NCI-H345 treated with DMSO at 0.1 percent for 48 hours (cell line): ENCODE measurements around the gene SEPTIN5.

Experiments used
- DNase-seq: peaks from one replicate; lab custom pipeline; 2025; ENCODE audit not compliant: unreplicated experiment; lab: John Stamatoyannopoulos, UW

The SEPTIN5 gene

DNA sequence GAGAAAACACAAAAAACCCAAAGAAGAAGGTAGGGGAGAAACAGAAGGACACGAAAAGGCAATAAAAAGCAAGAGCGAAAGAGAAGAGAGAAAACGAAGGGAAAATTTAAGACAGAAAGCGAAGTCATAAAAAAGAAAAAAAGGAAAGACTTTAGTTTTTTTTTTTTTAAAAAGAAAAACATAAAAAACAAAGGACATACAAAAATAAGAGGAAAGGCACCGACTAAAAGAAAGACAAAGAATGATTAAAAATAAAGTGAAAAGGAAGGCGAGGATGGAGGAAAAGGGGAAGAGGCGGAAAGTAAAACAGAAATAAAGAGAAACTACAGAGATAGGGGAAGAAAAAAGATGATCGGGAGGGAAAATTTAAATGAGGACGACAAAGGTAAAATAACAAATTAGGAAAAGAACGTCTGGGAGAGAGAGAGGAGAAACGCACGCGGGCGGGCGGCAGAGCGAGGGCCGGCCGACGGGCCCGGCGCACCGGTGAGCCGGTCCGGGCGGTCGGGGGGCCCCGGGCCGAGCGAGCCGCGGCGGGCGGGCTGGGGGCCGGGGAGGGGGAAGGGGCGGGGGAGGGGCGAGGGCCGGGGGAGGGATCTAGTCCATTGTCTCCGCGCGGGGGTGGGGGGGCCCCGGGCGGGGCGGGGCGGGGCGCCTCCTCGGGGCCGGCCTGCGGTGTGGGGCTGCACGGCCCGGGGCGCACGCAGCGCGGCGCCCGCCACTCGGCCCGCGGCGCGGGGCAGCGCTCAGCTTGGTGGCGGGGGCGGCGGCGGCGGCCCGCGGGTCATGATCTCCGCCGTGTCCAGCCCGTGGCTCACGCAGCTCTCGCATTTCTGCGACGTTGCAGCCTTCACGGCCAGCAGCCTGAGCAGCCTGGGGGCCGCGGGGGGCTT, 46.0 kb downstream of the SEPTIN5 start, which contains the start of gene TBX1:
Gene TBX1, plus strand, starts transcription at position 721 of the 893 bp plus-strand sequence. Its CDS starts 66 bp downstream, at position 787.
- DNase-seq: no peak

DNA sequence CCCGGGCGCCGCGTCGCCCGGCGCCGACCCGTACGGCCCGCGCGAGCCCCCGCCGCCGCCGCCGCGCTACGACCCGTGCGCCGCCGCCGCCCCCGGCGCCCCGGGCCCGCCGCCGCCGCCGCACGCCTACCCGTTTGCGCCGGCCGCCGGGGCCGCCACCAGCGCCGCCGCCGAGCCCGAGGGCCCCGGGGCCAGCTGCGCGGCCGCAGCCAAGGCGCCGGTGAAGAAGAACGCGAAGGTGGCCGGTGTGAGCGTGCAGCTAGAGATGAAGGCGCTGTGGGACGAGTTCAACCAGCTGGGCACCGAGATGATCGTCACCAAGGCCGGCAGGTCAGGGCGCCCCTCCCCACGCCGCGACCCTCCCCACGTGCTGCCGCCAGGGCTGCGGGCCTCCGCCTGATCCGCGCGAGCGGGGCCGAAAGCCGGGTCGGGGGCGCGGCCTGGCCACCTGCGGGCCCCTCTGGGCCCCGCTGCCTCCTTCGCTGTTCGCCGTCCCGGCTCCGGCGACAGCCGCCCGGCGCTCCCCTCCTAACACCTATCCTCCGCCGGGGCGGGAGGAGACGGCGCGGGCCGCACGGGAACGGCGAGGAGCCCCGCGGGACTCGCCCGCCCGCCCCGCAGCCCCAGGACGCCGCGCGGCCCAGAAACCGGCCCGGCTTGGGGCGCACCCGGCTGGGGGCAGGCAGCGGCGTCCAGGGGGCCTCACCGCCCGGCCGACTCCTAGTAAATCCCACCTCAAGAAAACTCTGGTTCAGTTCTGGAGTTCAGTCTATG, 46.8 kb downstream of the SEPTIN5 start:
- no peak for DNase-seq

DNA sequence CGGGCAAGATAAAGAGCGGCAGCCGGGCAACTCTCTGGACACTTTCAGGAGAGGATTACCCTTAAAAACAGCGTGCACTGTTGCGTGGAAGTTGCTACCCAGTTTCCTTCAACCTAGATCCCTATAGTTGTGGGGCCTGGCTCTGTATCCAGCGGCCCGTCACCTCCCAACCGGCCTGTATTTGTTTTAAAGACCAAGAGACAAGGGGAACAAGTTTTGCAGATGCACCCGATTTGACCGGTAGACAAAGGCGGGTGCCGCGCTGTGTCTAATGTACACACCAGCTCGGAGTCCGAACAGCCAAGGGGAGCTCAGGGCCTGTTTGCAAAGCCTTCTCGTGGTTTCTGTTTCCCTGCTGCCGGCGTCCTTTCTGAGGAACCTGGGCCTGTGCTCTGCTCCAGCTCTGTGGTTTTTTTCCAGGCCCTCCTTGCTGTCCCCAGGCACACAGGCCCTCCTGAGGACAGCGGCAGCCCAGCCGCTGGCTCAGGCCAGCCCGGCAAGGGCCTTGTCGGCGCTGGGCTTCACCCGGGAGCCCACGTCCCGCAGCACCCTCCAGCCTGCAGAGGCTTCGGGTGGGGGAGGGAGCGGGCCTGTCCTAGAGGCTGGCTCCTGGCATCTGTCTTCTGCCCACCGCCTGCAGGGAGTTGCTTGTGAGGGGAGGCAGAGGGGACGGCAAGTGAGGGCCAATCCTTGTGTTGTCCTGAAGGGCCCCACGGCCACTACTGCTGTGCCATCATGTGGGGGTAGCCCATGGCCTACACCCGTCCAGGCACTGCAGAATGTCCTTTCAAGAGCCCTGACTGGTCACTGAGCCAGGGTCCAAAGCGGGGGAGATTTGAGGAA, 47.6 kb downstream of the SEPTIN5 start:
- no peak for DNase-seq

DNA sequence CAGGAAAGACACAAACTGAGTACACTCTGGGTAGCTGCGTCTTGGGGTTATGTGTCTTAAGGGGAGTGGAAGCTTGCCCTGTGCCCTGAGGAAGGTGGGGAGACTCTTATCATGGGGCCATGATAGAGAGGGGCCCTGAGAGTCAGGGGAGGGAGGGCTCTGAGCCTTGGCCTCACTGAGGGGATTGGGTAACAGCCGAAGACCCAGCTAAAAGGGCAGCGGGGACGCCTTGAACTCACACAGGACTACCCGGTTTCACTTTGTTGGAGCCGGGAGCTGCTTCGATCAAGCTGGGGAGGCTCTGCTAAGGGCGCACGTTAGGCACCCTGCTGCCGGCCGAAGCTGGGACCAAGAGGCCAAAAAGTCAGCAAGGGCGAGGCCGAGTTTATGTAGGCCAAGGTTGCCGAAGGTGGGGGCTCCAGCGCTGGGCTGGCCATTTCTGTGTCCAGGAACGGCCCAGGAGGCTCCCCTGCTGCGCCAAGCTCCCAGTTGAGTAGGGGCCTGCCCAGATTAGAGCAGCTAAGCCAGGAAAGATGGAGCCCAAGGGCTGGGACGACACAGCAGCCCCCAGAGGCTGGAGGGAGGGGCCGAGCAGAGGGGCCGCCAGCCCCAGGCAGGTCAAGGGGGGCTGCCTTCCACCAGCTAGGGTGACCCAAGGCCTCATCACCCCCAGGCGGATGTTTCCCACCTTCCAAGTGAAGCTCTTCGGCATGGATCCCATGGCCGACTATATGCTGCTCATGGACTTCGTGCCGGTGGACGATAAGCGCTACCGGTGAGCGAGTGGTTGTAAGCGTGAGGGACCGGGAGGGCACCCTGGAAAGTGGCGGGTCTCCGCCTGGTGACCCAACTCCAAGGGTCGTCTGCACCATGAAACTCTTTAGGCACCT, 48.5 kb downstream of the SEPTIN5 start:
- DNase-seq: no peak

DNA sequence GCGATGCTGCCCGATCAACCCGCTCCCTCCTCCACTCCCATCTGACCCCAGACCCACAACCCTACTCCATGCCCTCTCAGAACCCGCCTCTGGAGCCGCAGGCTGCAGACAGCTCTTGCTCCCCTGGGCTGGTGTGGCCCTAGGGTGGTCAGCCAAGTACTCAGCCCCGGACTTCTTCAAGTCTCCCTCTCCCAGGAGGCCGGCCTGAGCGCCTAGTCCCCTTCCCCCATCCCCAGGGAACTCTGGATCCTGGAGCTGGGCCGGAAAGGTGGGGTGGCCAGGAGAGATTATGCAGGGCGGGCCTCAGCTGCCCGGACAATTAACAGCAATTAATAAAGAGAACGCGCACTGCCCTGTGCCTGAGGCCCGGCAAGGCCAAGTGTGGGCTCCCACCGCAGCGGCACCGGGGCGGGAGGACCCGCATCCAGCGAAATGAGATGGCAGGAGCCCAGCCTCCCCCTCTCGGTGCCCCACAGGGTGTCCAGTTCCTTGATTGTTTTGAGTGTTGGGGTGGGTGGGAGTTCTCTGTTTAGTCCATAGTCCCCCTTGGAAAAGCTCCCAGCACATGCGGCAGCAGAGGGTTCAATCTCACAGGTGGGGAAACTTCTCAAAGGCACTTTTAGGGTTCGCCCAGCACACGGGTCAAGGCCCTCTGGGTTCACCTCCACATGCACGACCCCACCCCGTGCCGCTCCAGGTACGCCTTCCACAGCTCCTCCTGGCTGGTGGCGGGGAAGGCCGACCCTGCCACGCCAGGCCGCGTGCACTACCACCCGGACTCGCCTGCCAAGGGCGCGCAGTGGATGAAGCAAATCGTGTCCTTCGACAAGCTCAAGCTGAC, 49.4 kb downstream of the SEPTIN5 start:
- DNase-seq: no peak

DNA sequence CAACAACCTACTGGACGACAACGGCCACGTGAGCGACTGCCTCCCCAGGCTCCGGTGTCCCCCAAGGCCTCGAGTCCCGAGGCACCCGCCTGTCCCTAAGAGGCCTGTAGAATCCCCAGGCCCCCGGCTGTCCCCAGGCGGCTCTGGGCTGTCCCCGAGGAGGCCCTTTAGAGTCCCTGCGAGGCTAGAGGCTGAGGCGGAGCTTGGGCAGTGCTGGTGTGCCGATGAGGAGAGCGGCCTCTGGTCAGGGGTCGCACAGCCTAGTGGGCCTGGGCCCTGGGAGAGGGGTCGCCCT, 49.9 kb downstream of the SEPTIN5 start:
- no peak for DNase-seq

DNA sequence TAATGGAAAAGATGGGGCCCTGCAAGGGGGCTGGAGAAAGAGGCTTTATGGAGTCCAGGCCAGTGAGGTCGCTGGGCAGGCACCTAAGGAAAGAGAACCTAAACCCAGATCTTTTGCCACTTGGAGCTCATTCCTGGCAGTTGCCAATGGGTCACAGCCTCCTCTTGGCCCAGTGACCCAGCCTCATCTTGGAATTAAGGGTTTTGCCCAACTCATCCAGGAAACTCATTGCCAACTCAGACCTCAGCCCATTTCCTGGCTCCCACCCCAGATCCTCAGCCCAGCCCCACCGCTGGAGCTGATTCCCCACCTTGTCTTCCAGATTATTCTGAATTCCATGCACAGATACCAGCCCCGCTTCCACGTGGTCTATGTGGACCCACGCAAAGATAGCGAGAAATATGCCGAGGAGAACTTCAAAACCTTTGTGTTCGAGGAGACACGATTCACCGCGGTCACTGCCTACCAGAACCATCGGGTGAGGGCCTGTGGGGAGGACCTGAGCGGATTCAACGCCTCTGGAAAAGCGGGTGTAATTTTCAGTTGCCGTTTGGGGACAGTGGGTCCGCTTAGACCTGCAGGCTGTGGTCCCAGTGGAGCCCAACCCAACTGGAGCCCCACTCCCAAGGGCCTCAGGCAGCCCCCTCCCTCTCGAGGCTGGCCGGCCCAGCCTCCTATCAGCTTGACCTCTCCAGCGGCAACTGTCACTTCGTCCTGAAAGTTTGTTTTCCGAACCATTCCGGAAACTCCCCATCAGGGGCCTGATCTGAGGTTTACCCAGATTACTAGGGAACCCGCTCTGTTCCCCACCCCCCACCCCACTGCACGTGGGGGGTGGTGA, 50.6 kb downstream of the SEPTIN5 start:
- DNase-seq: no peak

DNA sequence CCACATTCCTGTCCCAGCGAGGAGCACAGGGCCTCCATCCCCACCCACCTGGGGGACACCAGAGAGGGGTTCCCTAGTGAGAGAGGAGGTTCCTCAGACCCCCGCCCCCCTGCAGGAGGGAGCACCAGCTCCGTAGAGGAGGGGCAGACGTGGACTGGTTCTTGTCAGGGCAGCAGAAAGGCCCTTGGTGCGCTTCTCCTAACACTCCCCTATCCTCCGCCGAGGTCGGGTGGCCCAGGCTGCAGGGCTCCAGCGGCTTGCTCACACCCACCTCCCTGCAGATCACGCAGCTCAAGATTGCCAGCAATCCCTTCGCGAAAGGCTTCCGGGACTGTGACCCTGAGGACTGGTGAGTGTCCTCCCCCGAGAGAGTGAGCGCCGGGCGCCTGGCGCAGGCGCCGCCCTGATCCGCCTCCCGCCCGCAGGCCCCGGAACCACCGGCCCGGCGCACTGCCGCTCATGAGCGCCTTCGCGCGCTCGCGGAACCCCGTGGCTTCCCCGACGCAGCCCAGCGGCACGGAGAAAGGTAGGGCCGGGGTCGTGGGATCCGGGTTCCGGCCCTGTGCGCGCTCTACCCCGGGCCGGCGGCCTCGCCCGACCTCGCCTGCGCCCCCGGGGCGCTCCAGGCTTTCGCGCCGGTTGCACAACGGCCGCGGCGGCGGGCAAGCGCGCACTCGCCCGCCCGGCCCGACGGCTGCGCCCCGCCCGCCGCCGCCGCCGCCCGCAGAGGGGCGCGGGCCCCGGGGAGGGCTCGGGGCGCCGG, 51.4 kb downstream of the SEPTIN5 start:
- DNase-seq: no peak

DNA sequence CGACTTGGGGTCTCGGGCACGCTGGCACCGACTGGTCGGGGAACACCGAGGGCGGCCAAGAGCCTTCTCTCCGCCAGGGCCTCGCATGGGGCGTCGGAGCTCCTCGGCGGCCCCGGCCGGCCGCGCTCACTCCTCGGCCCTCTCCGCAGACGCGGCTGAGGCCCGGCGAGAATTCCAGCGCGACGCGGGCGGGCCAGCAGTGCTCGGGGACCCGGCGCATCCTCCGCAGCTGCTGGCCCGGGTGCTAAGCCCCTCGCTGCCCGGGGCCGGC, 51.9 kb downstream of the SEPTIN5 start:
- no peak for DNase-seq

DNA sequence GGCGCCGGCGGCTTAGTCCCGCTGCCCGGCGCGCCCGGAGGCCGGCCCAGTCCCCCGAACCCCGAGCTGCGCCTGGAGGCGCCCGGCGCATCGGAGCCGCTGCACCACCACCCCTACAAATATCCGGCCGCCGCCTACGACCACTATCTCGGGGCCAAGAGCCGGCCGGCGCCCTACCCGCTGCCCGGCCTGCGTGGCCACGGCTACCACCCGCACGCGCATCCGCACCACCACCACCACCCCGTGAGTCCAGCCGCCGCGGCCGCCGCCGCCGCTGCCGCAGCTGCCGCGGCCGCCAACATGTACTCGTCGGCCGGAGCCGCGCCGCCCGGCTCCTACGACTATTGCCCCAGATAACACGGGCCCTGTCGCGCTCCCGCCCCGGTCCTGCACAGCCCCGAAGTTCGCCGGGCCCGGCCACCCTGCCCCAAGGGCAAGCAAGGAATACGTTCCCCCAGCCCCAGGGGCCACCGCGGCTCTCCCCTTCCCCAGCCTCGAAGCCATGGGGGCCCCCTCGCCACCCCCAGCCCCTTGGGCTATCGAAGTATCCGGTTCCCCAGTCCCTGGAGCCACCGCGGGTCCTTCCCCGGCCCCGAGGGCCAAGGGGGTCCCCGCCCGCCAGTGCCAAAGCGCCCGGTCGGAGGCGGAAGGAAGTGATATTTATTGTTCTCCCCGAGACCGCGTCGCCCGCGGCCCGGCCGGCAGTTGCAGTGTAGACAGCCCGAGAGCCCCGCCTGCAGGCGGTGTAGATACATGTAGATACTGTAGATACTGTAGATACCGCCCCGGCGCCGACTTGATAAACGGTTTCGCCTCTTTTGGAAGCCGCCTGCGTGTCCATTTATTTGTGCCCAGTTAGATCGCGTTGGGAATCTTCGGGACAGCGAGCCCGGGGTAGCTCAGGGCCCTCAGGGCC, 52.5 kb downstream of the SEPTIN5 start:
- no peak for DNase-seq

DNA sequence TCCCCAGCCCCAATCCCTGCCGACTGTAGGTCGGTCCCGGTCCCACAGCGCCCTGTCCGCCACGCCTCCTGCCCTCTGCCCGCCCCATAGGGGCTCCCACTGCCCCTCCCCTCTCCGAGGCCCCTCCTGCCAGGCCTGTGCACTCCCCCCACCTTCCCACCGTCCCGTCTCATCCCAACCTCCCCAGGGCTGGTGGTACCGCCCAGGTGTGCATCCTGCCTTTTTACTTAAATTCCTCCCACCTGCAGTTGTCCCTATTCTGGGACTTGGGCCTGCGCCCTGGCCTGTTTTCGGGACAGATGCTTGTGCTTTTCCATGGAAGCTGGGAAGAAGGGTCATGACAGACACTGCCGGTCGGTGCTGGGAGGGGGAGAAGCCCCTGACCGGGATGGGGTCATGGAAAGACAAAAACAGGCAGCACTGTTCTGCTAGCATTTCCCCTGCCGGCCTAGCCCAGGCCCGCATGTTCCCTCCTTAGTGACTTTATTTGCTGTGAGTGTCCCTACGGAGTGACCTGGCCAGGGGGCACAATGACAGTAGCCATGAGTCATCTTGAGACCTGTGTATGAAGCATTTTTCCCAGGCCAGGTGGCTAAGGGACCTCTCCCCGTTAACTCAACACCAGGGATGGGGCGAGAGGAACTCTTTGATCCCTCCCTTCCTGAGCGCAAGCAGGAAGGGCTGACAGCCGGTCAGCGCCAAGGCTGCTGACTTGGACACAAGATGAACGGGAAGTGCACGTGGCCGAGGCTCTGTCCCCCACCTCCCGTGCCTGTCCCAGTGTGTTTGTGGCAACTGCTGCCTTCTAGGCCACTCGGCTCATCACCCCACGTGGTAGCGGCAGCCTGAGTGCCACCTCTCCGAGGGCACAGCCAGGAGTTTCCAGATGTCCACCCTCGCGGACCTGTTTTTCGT, 53.4 kb downstream of the SEPTIN5 start:
- no peak for DNase-seq

DNA sequence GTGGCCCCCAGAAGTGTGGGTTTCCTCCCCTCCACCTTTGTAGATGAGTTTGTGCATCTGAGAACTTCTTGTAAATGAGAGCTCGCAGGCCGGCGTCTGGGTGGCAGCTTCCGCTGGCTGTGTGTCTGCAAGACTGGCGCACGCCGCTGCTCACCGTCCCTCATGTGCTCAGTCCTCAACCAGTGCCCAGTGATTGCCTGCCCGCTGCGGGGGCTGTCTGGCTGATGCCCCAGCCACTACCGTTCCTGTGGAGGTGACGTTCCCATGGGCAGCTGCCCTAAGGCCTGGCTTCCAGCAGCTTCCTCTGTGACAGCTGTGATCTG, 55.1 kb downstream of the SEPTIN5 start:
- no peak for DNase-seq

DNA sequence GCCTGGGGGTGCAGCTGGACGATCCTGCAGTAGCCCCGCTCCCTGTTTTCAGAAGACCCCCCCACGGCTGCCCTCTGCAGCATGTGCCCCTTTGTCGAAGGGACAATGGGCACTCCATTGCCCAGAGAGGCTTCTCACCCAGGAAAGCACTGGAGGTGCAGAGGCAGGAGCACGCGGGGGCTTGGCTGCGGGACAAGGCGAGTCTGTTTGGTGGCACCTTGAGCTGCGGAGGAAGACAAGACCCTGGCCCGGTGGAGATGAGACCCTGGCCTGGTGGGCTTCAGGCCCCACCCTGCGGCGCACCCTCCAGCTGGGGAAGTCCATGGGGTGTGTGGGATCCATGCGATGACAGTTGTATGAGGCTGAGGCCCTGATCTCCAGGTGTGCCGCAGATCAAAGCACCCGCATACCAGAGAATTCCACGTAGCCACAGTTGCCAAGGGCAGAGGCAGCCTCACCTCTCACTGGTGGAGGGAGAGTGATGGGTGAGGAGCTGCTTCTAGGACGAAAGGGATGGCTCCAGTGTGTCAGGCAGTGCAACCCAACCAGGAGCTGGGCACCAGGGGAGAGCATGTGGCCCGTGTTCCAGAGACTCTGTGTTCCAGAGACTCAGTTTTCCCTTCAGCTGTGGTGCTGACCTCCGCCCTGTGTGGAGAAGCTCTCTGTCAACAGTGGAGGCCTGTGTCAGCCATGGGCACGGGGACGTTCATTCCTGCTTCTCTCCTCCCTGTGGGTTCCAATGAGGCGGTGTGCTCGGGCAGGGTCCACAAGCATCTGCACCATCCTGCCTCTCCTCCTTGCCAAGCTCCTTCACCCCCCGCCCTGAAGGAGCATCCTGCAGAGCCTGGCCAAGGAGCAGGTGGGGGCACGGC, 56.3 kb downstream of the SEPTIN5 start:
- DNase-seq: no peak

DNA sequence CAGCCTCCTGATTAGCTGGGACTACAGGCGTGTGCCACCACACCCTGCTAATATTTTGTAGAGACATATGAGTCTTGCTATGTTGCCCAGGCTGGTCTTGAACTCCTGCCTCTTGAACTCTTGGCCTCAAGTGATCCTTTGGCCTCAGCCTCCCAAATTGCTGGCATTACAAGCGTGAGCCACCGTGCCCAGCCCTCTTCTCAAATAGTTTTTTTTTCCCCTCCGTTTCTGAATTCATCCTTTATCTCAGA, 58.0 kb downstream of the SEPTIN5 start:
- DNase-seq: no peak
